Mesothelial cell of epicardium (in vitro differentiated cells): ENCODE measurements around the gene PSMA2. TPM values are rescaled to one million over a fixed set of nuclear protein-coding genes. Genes with fewer than 3 reads are reported as not detected.
A peak's percentile ranks its signal among the peaks of the same experiment; 100 is the strongest.

Source experiments
- DNase-seq, 2 experiments: peaks; one replicate each; pipeline ENCODE4 v3.0.0; 2021; ENCODE audit warnings: low spot score in 2 of 2; ENCODE audit not compliant: unreplicated experiment in 2 of 2
- H3K27ac Mint-ChIP-seq: 2 replicates; pipeline ENCODE4 v1.8.0; 2021; ENCODE audit warnings: mixed read lengths
- H3K27me3 Mint-ChIP-seq: 2 replicates; pipeline ENCODE4 v1.8.0; 2021; ENCODE audit warnings: low read depth, mixed read lengths
- H3K36me3 Mint-ChIP-seq: 2 replicates; pipeline ENCODE4 v1.8.0; 2021; ENCODE audit warnings: mixed read lengths
- H3K4me1 Mint-ChIP-seq: 2 replicates; pipeline ENCODE4 v1.8.0; 2021; ENCODE audit warnings: mixed read lengths
- H3K4me3 Mint-ChIP-seq: 2 replicates; pipeline ENCODE4 v1.8.0; 2021; ENCODE audit warnings: mild to moderate bottlenecking, moderate library complexity, mixed read lengths
- H3K9me3 Mint-ChIP-seq: 2 replicates; pipeline ENCODE4 v1.8.0; 2021; ENCODE audit warnings: mixed read lengths
- total RNA-seq: library from RNA; stranded (reverse); gene quantifications from 3 replicates; pipeline ENCODE4 v1.2.1, GENCODE V29; 2021
- TF ChIP-seq, protein P1 (sequence below): fragments of 200-600 bp; sonication (generic); IDR thresholded peaks from one replicate; pipeline ENCODE4 v1.5.0; 2021; ENCODE audit warnings: antibody characterized with exemption; ENCODE audit not compliant: unreplicated experiment

The PSMA2 gene
- total RNA-seq, 1 donor from 2014 or later, result 72.3 TPM

GRCh38 chr7:42880392-42880791 lies 51.6 kb downstream of the PSMA2 start:
- Mint-ChIP-seq H3K4me3 (no peak overlapping the region), H3K9me3 (no peaks in the 10 kb centered on the region), H3K4me1 (no peaks in the 10 kb centered on the region), H3K36me3 (no peaks in the 10 kb centered on the region), H3K27ac (no peak overlapping the region), H3K27me3 (no peaks in the 10 kb centered on the region)
- no peak for DNase-seq
- TF ChIP-seq, protein P1, sequence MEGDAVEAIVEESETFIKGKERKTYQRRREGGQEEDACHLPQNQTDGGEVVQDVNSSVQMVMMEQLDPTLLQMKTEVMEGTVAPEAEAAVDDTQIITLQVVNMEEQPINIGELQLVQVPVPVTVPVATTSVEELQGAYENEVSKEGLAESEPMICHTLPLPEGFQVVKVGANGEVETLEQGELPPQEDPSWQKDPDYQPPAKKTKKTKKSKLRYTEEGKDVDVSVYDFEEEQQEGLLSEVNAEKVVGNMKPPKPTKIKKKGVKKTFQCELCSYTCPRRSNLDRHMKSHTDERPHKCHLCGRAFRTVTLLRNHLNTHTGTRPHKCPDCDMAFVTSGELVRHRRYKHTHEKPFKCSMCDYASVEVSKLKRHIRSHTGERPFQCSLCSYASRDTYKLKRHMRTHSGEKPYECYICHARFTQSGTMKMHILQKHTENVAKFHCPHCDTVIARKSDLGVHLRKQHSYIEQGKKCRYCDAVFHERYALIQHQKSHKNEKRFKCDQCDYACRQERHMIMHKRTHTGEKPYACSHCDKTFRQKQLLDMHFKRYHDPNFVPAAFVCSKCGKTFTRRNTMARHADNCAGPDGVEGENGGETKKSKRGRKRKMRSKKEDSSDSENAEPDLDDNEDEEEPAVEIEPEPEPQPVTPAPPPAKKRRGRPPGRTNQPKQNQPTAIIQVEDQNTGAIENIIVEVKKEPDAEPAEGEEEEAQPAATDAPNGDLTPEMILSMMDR, result no peak

- Mint-ChIP-seq H3K27ac (no peak overlapping the region), H3K36me3 (no peaks in the 10 kb centered on the region), H3K4me3 (no peak overlapping the region)
Measured at GRCh38 chr7:42878303-42878702, 53.7 kb downstream of the PSMA2 start.

DNA sequence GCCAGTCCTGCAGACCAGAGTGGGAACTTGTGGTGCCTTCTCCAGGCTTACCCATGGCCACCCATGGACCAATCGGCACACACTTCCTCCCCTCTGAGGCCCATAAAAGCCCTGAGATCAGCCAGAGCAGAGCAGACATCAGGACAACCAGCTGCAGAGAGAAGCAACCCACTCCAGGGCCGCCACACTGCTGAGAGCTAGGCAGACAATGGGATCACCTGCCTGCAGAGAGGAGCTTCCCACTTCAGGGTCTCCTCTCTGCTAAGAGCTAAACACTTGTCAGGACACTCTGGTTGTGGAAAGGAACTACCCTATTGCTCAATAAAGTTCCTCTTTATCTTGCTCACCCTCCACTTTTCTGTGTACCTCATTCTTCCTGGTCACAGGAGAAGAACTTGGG lies 54.1 kb downstream of the PSMA2 start:
- TF ChIP-seq, protein P1, result no peak
- no peaks in the 10 kb centered on the region for H3K4me1 Mint-ChIP-seq
- H3K27me3 Mint-ChIP-seq, result no peaks in the 10 kb centered on the region
- no peaks in the 10 kb centered on the region for H3K9me3 Mint-ChIP-seq
- no peaks in the 10 kb centered on the region for H3K36me3 Mint-ChIP-seq
- DNase-seq, result no peak
- no peak overlapping the region for H3K4me3 Mint-ChIP-seq
- H3K27ac Mint-ChIP-seq, result no peak overlapping the region

More at GRCh38 chr7:42878303-42878702, 53.7 kb downstream of the PSMA2 start:
- Mint-ChIP-seq H3K9me3 (no peaks in the 10 kb centered on the region), H3K27me3 (no peaks in the 10 kb centered on the region), H3K4me1 (no peaks in the 10 kb centered on the region)
- TF ChIP-seq, protein P1, result no peak
- no peak for DNase-seq

DNA sequence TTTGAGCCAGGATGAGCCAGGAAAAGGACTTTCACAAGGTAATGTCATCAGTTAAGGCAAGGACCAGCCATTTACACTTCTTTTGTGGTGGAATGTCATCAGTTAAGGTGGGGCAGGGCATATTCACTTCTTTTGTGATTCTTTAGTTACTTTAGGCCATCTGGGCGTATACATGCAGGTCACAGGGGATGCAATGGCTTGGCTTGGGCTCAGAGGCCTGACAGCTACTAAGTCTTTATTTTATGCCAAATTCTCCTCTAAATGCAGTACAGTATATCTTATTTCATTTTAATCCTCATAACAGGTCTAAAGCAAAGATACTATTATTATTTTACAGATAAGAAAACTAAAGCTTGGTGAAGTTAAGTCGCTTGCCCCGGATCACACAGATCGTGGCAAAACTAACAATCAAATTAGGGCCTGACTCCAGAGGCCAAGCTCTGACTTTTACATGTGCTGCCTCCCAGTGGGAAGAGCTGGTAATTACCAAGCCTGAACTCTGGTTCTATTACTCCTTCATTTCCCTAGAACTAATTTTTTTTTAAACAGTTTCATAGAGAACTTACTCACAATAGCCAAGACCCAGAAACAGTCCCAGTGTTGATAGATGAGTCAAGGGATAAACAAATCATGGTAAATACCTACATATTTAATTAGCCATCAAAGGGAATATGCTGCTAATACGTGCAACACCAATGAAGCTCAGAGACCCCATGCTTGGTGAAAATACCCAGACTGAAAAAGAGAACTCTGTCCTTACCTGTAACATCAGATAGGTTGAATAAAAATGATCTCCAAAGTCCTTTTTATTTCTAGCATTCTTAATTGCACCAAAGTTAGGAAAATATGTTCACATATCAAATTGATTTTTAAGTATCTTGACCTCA lies 55.5 kb downstream of the PSMA2 start:
- H3K4me3 Mint-ChIP-seq, result no peak overlapping the region
- H3K9me3 Mint-ChIP-seq, result no peaks in the 10 kb centered on the region
- H3K27ac Mint-ChIP-seq, result no peak overlapping the region
- DNase-seq, result peak in 1 of 2 experiments; percentile 70
- no peaks in the 10 kb centered on the region for H3K27me3 Mint-ChIP-seq
- H3K36me3 Mint-ChIP-seq, result no peaks in the 10 kb centered on the region
- TF ChIP-seq, protein P1, result peak; percentile 89
- H3K4me1 Mint-ChIP-seq, result no peaks in the 10 kb centered on the region

DNA sequence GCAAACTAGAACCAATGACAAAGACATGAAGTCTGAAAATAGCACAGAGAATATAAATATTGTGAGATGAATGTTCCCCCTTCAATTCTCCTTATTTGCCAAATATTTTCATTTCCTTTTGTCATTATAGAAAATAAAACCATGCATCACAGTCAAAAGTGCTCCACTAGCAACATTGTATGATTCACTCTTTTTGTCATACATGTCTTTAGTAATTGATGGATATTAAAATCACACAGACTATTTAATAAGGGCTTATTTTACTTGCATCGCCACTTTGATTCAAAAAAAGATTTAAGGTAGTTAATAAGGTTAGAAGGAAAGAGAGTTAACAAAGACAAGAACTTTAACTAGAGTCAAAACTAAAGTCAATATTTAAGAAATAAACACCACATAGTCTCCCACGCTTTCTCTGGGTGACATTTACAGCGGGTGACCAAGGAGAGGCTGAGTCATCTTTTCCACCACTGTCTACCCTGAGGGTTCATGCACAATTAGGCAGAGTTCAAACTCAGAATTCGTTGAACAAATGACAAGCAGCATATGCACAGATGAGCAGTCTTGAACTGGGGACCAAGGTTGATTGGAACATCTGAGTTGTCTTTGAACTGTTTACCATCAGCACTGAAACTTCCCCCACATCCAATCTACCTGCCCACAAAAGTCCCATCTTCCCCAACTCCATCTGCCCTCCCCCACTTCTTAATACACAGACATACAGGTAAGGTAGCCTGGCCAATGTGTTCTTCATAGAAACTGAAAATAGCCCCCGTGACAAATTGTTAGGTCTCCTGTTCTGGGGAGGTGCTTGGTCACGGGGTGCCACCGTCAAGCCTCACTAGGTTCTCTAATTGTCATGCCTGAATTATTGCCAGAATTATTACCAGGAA lies 62.6 kb downstream of the PSMA2 start:
- no peaks in the 10 kb centered on the region for H3K27me3 Mint-ChIP-seq
- H3K9me3 Mint-ChIP-seq, result peaks cover 13% of the 10 kb centered on the region
- TF ChIP-seq, protein P1, result no peak
- H3K4me3 Mint-ChIP-seq, result no peak overlapping the region
- DNase-seq, result no peak
- H3K36me3 Mint-ChIP-seq, result peaks cover 6% of the 10 kb centered on the region
- H3K4me1 Mint-ChIP-seq, result no peaks in the 10 kb centered on the region
- H3K27ac Mint-ChIP-seq, result no peak overlapping the region
